Esophagus muscularis mucosa (tissue), 4 donors: ENCODE results near the gene ZBTB46.

Experiments
- EP300 ChIP-seq: sonication (generic); formaldehyde crosslinking; IDR thresholded peaks from one replicate; pipeline ENCODE4 v1.6.1; 2017; ENCODE audit warnings: antibody characterized with exemption
- POLR2A ChIP-seq: fragments of 450-650 bp; IDR thresholded peaks from one replicate; pipeline ENCODE4 v1.6.1; 2017; ENCODE audit warnings: antibody characterized with exemption, moderate library complexity, mild to moderate bottlenecking, low read depth
- POLR2AphosphoS5 ChIP-seq, 2 donors: sonication (generic); formaldehyde crosslinking; IDR thresholded peaks; one replicate each; pipeline ENCODE4 v1.6.1; 2017; ENCODE audit warnings: antibody characterized with exemption in 2 of 2
- TF ChIP-seq, protein P1 (sequence below), 3 experiments: fragments of 200-600 bp in 2 of 3; fragments of 450-650 bp in 1 of 3; sonication (generic) in 2 of 3; IDR thresholded peaks; one replicate each; pipeline ENCODE4 v1.5.1; 2017 to 2019; ENCODE audit warnings: antibody characterized with exemption in 3 of 3, mild to moderate bottlenecking in 2 of 3, moderate library complexity in 1 of 3

DNA sequence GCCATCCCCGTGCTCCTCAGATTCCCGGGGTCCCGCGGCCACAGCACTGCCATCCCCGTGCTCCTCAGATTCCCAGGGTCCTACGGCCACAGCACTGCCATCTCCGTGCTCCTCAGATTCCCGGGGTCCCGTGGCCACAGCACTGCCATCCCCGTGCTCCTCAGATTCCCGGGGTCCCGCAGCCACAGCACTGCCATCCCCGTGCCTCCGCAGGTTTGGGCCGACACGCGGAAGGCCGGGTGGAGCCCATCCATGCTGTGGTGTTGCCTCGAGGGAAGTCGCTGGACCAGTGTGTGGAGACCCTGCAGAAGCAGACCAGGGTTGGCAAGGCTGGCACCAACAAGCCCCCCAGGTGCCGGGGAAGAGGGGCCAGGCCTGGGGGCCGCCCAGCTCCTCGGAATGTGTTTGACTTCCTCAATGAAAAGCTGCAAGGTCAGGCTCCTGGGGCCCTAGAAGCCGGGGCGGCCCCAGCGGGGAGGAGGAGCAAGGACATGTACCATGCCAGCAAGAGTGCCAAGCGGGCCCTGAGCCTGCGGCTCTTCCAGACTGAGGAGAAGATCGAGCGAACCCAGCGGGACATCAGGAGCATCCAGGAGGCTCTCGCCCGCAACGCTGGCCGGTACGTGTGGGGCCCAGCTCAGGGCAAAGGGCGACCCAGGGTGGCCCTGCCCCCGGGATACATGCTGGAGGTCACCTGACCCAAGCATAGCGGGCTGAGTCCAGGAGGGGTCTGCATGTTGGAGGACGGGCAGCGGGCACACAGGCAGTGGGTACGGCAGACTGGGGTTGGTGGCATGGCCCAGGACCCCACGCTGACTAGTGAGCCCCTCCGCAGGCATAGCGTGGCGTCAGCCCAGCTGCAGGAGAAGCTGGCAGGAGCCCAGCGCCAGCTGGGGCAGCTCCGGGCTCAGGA is 95.9 kb downstream of the ZBTB46 start:
- TF ChIP-seq, protein P1, sequence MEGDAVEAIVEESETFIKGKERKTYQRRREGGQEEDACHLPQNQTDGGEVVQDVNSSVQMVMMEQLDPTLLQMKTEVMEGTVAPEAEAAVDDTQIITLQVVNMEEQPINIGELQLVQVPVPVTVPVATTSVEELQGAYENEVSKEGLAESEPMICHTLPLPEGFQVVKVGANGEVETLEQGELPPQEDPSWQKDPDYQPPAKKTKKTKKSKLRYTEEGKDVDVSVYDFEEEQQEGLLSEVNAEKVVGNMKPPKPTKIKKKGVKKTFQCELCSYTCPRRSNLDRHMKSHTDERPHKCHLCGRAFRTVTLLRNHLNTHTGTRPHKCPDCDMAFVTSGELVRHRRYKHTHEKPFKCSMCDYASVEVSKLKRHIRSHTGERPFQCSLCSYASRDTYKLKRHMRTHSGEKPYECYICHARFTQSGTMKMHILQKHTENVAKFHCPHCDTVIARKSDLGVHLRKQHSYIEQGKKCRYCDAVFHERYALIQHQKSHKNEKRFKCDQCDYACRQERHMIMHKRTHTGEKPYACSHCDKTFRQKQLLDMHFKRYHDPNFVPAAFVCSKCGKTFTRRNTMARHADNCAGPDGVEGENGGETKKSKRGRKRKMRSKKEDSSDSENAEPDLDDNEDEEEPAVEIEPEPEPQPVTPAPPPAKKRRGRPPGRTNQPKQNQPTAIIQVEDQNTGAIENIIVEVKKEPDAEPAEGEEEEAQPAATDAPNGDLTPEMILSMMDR (IDR thresholded peaks at IDR 0.05) = no peak
- TF ChIP-seq EP300 = no peak
- no peak for TF ChIP-seq POLR2AphosphoS5 (IDR thresholded peaks at IDR 0.05)
- no peak for TF ChIP-seq POLR2A
